Measurements from ENCODE around the gene COL21A1.

Gene COL21A1

DNA sequence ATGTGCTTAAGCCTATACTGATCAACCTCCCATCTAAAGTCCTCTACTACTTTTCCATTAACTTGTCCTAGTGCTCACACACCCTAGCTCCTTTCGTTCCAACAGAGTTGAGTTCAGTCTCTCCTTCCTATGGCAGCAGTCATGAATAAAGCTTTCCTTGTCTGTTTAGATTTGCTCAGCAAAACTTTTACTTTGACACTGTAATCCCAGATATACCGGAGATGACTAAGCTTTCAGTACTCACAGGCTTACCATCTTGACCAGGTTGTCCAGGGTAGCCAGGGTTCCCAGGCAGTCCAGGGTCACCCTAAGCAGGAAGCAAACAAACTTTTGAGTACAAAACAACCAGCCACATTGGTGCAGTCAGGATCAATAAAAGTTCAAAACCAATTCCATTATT is 90.7 kb downstream of the COL21A1 start:
- no CpG with 5 or more reads among the region's 2 CpGs for WGBS (ENCODE audit: insufficient coverage, insufficient read length)
- no peaks in the 10 kb centered on the region for H3K9me3 ChIP-seq (ENCODE audit: control insufficient read depth, insufficient read depth, low read length)
- no peak for DNase-seq (ENCODE audit: low read depth, low spot score)
- no peaks in the 10 kb centered on the region for H3K36me3 ChIP-seq (ENCODE audit: control insufficient read depth, insufficient read depth, low read length)
- H3K27ac ChIP-seq (ENCODE audit: low read length), result no peak overlapping the region
- no peak overlapping the region for H3K4me3 ChIP-seq (ENCODE audit: low read length)
- H3K27me3 ChIP-seq (ENCODE audit: control insufficient read depth, insufficient read depth, low read length), result no peaks in the 10 kb centered on the region
- H3K4me1 ChIP-seq (ENCODE audit: control insufficient read depth, insufficient read depth, low read length), result no peaks in the 10 kb centered on the region

- Histone ChIP-seq H3K27me3 (ENCODE audit: control insufficient read depth, insufficient read depth, low read length) (no peaks in the 10 kb centered on the region), H3K36me3 (ENCODE audit: control insufficient read depth, insufficient read depth, low read length) (no peaks in the 10 kb centered on the region), H3K27ac (ENCODE audit: low read length) (no peak overlapping the region), H3K4me3 (ENCODE audit: low read length) (no peak overlapping the region), H3K4me1 (ENCODE audit: control insufficient read depth, insufficient read depth, low read length) (no peaks in the 10 kb centered on the region), H3K9me3 (ENCODE audit: control insufficient read depth, insufficient read depth, low read length) (no peaks in the 10 kb centered on the region)
- DNase-seq (ENCODE audit: low read depth, low spot score), result no peak
- no CpG with 5 or more reads among the region's 4 CpGs for WGBS (ENCODE audit: insufficient coverage, insufficient read length)
Observed at GRCh38 chr6:56155634-56156141, 91.7 kb downstream of the COL21A1 start.

DNA sequence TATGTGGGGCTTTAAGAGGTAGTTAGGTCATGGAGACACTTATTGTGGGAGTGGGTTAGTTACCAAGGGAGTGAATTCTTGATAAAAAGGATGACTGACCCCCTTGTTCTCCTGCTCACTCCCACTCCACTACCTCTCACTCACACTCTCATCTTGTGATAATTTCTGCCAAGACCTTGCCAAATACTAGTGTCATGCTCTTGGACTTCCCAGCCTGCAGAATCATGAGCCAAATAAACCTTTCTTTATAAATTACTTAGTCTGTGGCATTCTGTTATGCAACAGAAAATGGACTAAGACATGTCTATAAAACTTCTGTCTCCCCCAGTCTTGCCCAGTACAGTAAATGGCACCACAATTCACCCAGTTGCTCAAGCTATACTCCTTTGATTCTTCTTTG is 93.3 kb downstream of the COL21A1 start:
- Histone ChIP-seq H3K36me3 (ENCODE audit: control insufficient read depth, insufficient read depth, low read length) (no peaks in the 10 kb centered on the region), H3K9me3 (ENCODE audit: control insufficient read depth, insufficient read depth, low read length) (no peaks in the 10 kb centered on the region), H3K27ac (ENCODE audit: low read length) (no peak overlapping the region), H3K4me3 (ENCODE audit: low read length) (no peak overlapping the region), H3K4me1 (ENCODE audit: control insufficient read depth, insufficient read depth, low read length) (no peaks in the 10 kb centered on the region), H3K27me3 (ENCODE audit: control insufficient read depth, insufficient read depth, low read length) (no peaks in the 10 kb centered on the region)
- DNase-seq (ENCODE audit: low read depth, low spot score), result no peak

DNA sequence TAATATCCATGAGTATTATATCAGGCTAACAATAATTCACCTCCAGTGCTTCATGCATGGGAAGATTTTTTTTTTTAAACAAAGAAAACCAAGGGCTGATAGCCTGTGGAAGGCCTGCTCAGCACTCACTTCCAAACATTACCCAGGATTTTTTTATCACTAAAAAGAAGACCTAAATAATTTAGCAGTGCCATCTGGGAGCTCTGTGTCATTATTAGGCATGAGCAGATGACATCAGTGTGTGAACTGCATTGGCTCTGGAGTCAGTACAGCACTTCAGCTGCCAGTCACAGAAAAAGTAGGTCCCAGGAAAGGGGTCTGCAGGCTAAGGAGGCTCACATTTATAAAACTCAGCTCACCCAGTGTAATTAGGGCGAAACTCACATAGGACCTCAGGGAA is 94.8 kb downstream of the COL21A1 start:
- Histone ChIP-seq H3K27me3 (ENCODE audit: control insufficient read depth, insufficient read depth, low read length) (no peaks in the 10 kb centered on the region), H3K4me1 (ENCODE audit: control insufficient read depth, insufficient read depth, low read length) (no peaks in the 10 kb centered on the region), H3K36me3 (ENCODE audit: control insufficient read depth, insufficient read depth, low read length) (no peaks in the 10 kb centered on the region), H3K4me3 (ENCODE audit: low read length) (no peak overlapping the region), H3K27ac (ENCODE audit: low read length) (no peak overlapping the region), H3K9me3 (ENCODE audit: control insufficient read depth, insufficient read depth, low read length) (no peaks in the 10 kb centered on the region)
- WGBS (ENCODE audit: insufficient coverage, insufficient read length), result no CpG with 5 or more reads among the region's 1 CpG
- DNase-seq (ENCODE audit: low read depth, low spot score), result no peak

- Histone ChIP-seq H3K4me3 (ENCODE audit: low read length) (no peak overlapping the region), H3K27ac (ENCODE audit: low read length) (no peak overlapping the region), H3K4me1 (ENCODE audit: control insufficient read depth, insufficient read depth, low read length) (no peaks in the 10 kb centered on the region), H3K27me3 (ENCODE audit: control insufficient read depth, insufficient read depth, low read length) (no peaks in the 10 kb centered on the region), H3K9me3 (ENCODE audit: control insufficient read depth, insufficient read depth, low read length) (no peaks in the 10 kb centered on the region), H3K36me3 (ENCODE audit: control insufficient read depth, insufficient read depth, low read length) (no peaks in the 10 kb centered on the region)
- no CpG with 5 or more reads among the region's 3 CpGs for WGBS (ENCODE audit: insufficient coverage, insufficient read length)
- DNase-seq (ENCODE audit: low read depth, low spot score), result no peak
Observed at GRCh38 chr6:56151609-56152224, 95.7 kb downstream of the COL21A1 start.

GRCh38 chr6:56148488-56149186 is 98.7 kb downstream of the COL21A1 start:
- WGBS (ENCODE audit: insufficient coverage, insufficient read length), result no CpG with 5 or more reads among the region's 2 CpGs
- Histone ChIP-seq H3K36me3 (ENCODE audit: control insufficient read depth, insufficient read depth, low read length) (no peaks in the 10 kb centered on the region), H3K27me3 (ENCODE audit: control insufficient read depth, insufficient read depth, low read length) (no peaks in the 10 kb centered on the region), H3K4me1 (ENCODE audit: control insufficient read depth, insufficient read depth, low read length) (no peaks in the 10 kb centered on the region), H3K4me3 (ENCODE audit: low read length) (no peak overlapping the region), H3K27ac (ENCODE audit: low read length) (no peak overlapping the region), H3K9me3 (ENCODE audit: control insufficient read depth, insufficient read depth, low read length) (no peaks in the 10 kb centered on the region)
- DNase-seq (ENCODE audit: low read depth, low spot score), result no peak

GRCh38 chr6:56147766-56148165 is 99.6 kb downstream of the COL21A1 start:
- H3K4me1 ChIP-seq (ENCODE audit: control insufficient read depth, insufficient read depth, low read length), result no peaks in the 10 kb centered on the region

DNA sequence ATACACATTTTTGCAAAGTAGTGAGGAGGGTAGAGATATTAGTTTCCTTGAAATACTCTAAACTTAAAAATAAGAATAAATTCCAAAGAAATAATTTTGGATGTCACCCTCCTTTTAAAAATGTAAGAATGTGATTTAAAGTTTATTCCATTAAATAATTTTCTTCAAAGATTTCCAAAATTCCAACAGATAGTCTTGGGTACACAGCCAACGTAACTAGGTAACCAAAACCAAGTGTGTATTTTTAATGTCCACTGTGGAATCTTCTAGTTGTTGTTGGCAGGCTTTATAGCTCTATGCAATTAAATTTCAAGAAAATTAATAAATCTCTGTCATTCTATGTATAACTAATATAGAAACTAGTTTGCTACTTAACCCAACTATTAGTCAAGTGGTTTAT is 101.3 kb downstream of the COL21A1 start:
- Histone ChIP-seq H3K4me1 (ENCODE audit: control insufficient read depth, insufficient read depth, low read length) (no peaks in the 10 kb centered on the region), H3K27me3 (ENCODE audit: control insufficient read depth, insufficient read depth, low read length) (no peaks in the 10 kb centered on the region), H3K9me3 (ENCODE audit: control insufficient read depth, insufficient read depth, low read length) (no peaks in the 10 kb centered on the region; the same call in 1 of the 2 replicates), H3K36me3 (ENCODE audit: control insufficient read depth, insufficient read depth, low read length) (no peaks in the 10 kb centered on the region), H3K27ac (ENCODE audit: low read length) (no peak overlapping the region), H3K4me3 (ENCODE audit: low read length) (no peak overlapping the region)
- no CpG with 5 or more reads among the region's 1 CpG for WGBS (ENCODE audit: insufficient coverage, insufficient read length)
- no peak for DNase-seq (ENCODE audit: low read depth, low spot score)

More at GRCh38 chr6:56147766-56148165, 99.6 kb downstream of the COL21A1 start:
- Histone ChIP-seq H3K27ac (ENCODE audit: low read length) (no peak overlapping the region), H3K36me3 (ENCODE audit: control insufficient read depth, insufficient read depth, low read length) (no peaks in the 10 kb centered on the region), H3K9me3 (ENCODE audit: control insufficient read depth, insufficient read depth, low read length) (no peaks in the 10 kb centered on the region), H3K27me3 (ENCODE audit: control insufficient read depth, insufficient read depth, low read length) (no peaks in the 10 kb centered on the region), H3K4me3 (ENCODE audit: low read length) (no peak overlapping the region)
- DNase-seq (ENCODE audit: low read depth, low spot score), result no peak
- no CpG with 5 or more reads among the region's 2 CpGs for WGBS (ENCODE audit: insufficient coverage, insufficient read length)

DNA sequence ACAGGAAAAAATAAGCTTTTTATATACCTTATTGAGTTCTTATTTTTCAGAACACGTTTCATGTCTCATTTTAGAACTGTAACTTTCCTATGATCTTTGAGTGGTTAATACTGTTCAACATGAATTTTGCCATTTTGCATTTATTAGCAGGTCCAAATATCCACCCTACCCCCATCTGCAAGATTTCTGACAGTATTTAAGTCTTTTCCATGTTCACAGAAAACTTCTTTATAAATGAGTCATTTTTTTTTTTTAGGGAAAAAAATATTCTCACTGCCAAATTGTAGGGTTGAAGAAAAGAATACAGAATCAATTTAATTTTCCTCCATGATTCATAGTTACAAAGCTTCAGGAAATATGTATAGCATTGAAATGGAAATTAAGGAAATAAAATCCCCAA is 101.8 kb downstream of the COL21A1 start:
- DNase-seq (ENCODE audit: low read depth, low spot score), result no peak
- WGBS (ENCODE audit: insufficient coverage, insufficient read length), result no CpG with 5 or more reads among the region's 1 CpG
- H3K4me1 ChIP-seq (ENCODE audit: control insufficient read depth, insufficient read depth, low read length), result no peaks in the 10 kb centered on the region
- no peak overlapping the region for H3K27ac ChIP-seq (ENCODE audit: low read length)
- no peaks in the 10 kb centered on the region for H3K36me3 ChIP-seq (ENCODE audit: control insufficient read depth, insufficient read depth, low read length)
- H3K27me3 ChIP-seq (ENCODE audit: control insufficient read depth, insufficient read depth, low read length), result no peaks in the 10 kb centered on the region
- H3K9me3 ChIP-seq (ENCODE audit: control insufficient read depth, insufficient read depth, low read length), result no peaks in the 10 kb centered on the region; the same call in 1 of the 2 replicates
- no peak overlapping the region for H3K4me3 ChIP-seq (ENCODE audit: low read length)

DNA sequence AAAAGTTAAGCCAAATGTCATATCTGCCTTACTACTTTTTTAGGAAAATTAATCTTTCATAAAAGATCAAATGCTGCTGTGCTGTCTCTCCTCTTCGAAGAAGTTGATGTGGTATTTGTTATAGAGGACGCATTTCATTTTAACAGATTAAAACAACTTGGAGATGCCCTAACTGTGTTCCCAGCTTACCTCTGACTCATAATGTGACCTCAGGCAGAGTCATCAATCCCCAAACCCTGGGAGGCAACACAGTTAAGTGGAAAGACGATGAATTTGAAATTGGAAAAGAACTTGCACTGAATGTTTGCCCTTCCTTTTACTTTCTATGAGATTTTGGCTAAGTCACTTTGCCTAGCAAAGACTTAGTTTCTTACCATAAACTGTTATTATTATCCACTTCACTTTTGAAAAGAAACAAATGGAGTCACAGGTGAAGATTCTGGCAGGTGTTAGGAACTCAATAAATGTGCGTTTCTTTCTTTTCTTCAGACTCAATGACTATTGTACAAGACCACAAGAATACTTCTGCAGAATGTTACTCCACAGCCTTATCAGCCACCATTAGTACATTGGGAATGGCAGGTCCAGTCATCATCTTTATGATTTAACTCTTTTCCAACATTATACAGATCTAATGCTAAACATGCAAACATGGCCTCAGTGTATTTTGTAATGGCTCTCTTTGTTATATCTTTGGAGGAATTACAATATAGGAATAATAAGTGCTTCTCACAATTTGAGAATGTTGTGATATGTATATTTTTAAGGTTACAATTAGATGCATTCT is 102.6 kb downstream of the COL21A1 start:
- Histone ChIP-seq H3K27me3 (ENCODE audit: control insufficient read depth, insufficient read depth, low read length) (no peaks in the 10 kb centered on the region), H3K9me3 (ENCODE audit: control insufficient read depth, insufficient read depth, low read length) (no peaks in the 10 kb centered on the region; the same call in 1 of the 2 replicates), H3K4me3 (ENCODE audit: low read length) (no peak overlapping the region), H3K4me1 (ENCODE audit: control insufficient read depth, insufficient read depth, low read length) (no peaks in the 10 kb centered on the region), H3K36me3 (ENCODE audit: control insufficient read depth, insufficient read depth, low read length) (no peaks in the 10 kb centered on the region), H3K27ac (ENCODE audit: low read length) (no peak overlapping the region)
- no CpG with 5 or more reads among the region's 4 CpGs for WGBS (ENCODE audit: insufficient coverage, insufficient read length)
- DNase-seq (ENCODE audit: low read depth, low spot score), result no peak
